ENCODE results near the gene NFKBIL1. TPM values are rescaled to one million over a fixed set of nuclear protein-coding genes. Genes with fewer than 3 reads are reported as not detected.
"Not testable (repeated sequence)": the region's sequence is repeated elsewhere in the genome, so short reads cannot be mapped to it uniquely, and the experiment has no call there.

NFKBIL1 gene
- total RNA-seq (1 to 10 TPM; 5.5 to 6.4 TPM), total RNA-seq (5.7 to 10.3 reads per million in 2 donors)

GRCh38 chr6:31546958-31547726 is at the start of gene NFKBIL1:
NFKBIL1 (plus strand) TSS chr6:31547608; CDS start chr6:31547695, 87 bp downstream.
- ATAC-seq, result peak; percentile 86
- peak within 1 kb of the TSS; percentile 94 for H3K27ac Mint-ChIP-seq
- H3K27me3 Mint-ChIP-seq, result no peaks in the 10 kb centered on the region
- no peaks in the 10 kb centered on the region for H3K36me3 Mint-ChIP-seq (ENCODE audit: low read depth)
- peak within 1 kb of the TSS; percentile 98 for H3K4me3 Mint-ChIP-seq
- peaks cover 29% of the 10 kb centered on the region for H3K4me1 Mint-ChIP-seq
- peak; percentile 70 to 81 (median 75) for DNase-seq
- no peaks in the 10 kb centered on the region for H3K9me3 ChIP-seq (ENCODE audit: control insufficient read depth, low read length, poor library complexity, severe bottlenecking)

- no peak for DNase-seq
- Mint-ChIP-seq H3K36me3 (ENCODE audit: low read depth) (peaks cover 1% of the 10 kb centered on the region), H3K4me1 (peaks cover 66% of the 10 kb centered on the region), H3K27me3 (no peaks in the 10 kb centered on the region), H3K4me3 (peak overlapping the region; percentile 96), H3K27ac (peak overlapping the region; percentile 94)
- no peak for ATAC-seq
- H3K9me3 ChIP-seq (ENCODE audit: control insufficient read depth, low read length, poor library complexity, severe bottlenecking), result no peaks in the 10 kb centered on the region
Measured at GRCh38 chr6:31498748-31499147, 48.7 kb upstream of the NFKBIL1 start.

- H3K27me3 Mint-ChIP-seq; H3K36me3 Mint-ChIP-seq (ENCODE audit: low read depth); DNase-seq; H3K9me3 ChIP-seq (ENCODE audit: control insufficient read depth, low read length, poor library complexity, severe bottlenecking); ATAC-seq: not testable (repeated sequence)
- Mint-ChIP-seq H3K4me3 (peak overlapping the region; percentile 96), H3K4me1 (peaks cover 65% of the 10 kb centered on the region), H3K27ac (peak overlapping the region; percentile 94)
Measured at GRCh38 chr6:31499648-31500047, 47.8 kb upstream of the NFKBIL1 start.

GRCh38 chr6:31502586-31502985 is 44.8 kb upstream of the NFKBIL1 start:
- H3K27me3 Mint-ChIP-seq, result no peaks in the 10 kb centered on the region
- no peak overlapping the region for H3K4me3 Mint-ChIP-seq
- peak overlapping the region; percentile 4 for H3K27ac Mint-ChIP-seq
- peaks cover 4% of the 10 kb centered on the region for H3K36me3 Mint-ChIP-seq (ENCODE audit: low read depth)
- no peak for ATAC-seq
- no peaks in the 10 kb centered on the region for H3K9me3 ChIP-seq (ENCODE audit: control insufficient read depth, low read length, poor library complexity, severe bottlenecking)
- no peak for DNase-seq
- peaks cover 51% of the 10 kb centered on the region for H3K4me1 Mint-ChIP-seq

- not testable (repeated sequence) for DNase-seq; H3K9me3 ChIP-seq (ENCODE audit: control insufficient read depth, low read length, poor library complexity, severe bottlenecking); H3K27me3 Mint-ChIP-seq; H3K36me3 Mint-ChIP-seq (ENCODE audit: low read depth); ATAC-seq; H3K4me3 Mint-ChIP-seq
- Mint-ChIP-seq H3K4me1 (peaks cover 12% of the 10 kb centered on the region), H3K27ac (peak overlapping the region; percentile 81)
Measured at GRCh38 chr6:31509036-31509435, 38.4 kb upstream of the NFKBIL1 start.

- Mint-ChIP-seq H3K4me1 (peaks cover 10% of the 10 kb centered on the region), H3K4me3 (no peak overlapping the region), H3K36me3 (ENCODE audit: low read depth) (peaks cover 6% of the 10 kb centered on the region), H3K27ac (peak overlapping the region; percentile 81), H3K27me3 (no peaks in the 10 kb centered on the region)
- ATAC-seq, result no peak
- H3K9me3 ChIP-seq (ENCODE audit: control insufficient read depth, low read length, poor library complexity, severe bottlenecking), result no peaks in the 10 kb centered on the region
- no peak for DNase-seq
Measured at GRCh38 chr6:31510007-31510406, 37.4 kb upstream of the NFKBIL1 start.

- H3K36me3 Mint-ChIP-seq (ENCODE audit: low read depth), result peaks cover 2% of the 10 kb centered on the region
- no peaks in the 10 kb centered on the region for H3K27me3 Mint-ChIP-seq
- ATAC-seq, result no peak
- DNase-seq, result no peak
- no peaks in the 10 kb centered on the region for H3K9me3 ChIP-seq (ENCODE audit: control insufficient read depth, low read length, poor library complexity, severe bottlenecking)
- H3K4me1 Mint-ChIP-seq, result peaks cover 5% of the 10 kb centered on the region
- no peak overlapping the region for H3K4me3 Mint-ChIP-seq
- no peak overlapping the region for H3K27ac Mint-ChIP-seq
Measured at GRCh38 chr6:31513456-31514165, 33.8 kb upstream of the NFKBIL1 start.

- H3K9me3 ChIP-seq (ENCODE audit: control insufficient read depth, low read length, poor library complexity, severe bottlenecking), result no peaks in the 10 kb centered on the region
- H3K27me3 Mint-ChIP-seq, result no peaks in the 10 kb centered on the region
- no peak overlapping the region for H3K4me3 Mint-ChIP-seq
- peaks cover 3% of the 10 kb centered on the region for H3K4me1 Mint-ChIP-seq
- no peak overlapping the region for H3K27ac Mint-ChIP-seq
- no peak for ATAC-seq
- no peaks in the 10 kb centered on the region for H3K36me3 Mint-ChIP-seq (ENCODE audit: low read depth)
- no peak for DNase-seq
Measured at GRCh38 chr6:31521835-31522234, 25.6 kb upstream of the NFKBIL1 start.

GRCh38 chr6:31525553-31525931 is 21.9 kb upstream of the NFKBIL1 start:
- H3K4me1 Mint-ChIP-seq, result peaks cover 3% of the 10 kb centered on the region

GRCh38 chr6:31525932-31526591 is 21.3 kb upstream of the NFKBIL1 start:
- peaks cover 3% of the 10 kb centered on the region for H3K4me1 Mint-ChIP-seq
- no peak for DNase-seq
- no peak overlapping the region for H3K4me3 Mint-ChIP-seq
- no peaks in the 10 kb centered on the region for H3K27me3 Mint-ChIP-seq
- H3K36me3 Mint-ChIP-seq (ENCODE audit: low read depth), result peaks cover 2% of the 10 kb centered on the region
- no peak overlapping the region for H3K27ac Mint-ChIP-seq
- ATAC-seq, result peak; percentile 19
- H3K9me3 ChIP-seq (ENCODE audit: control insufficient read depth, low read length, poor library complexity, severe bottlenecking), result no peaks in the 10 kb centered on the region

More at GRCh38 chr6:31525553-31525931, 21.9 kb upstream of the NFKBIL1 start:
- peaks cover 2% of the 10 kb centered on the region for H3K36me3 Mint-ChIP-seq (ENCODE audit: low read depth)
- ATAC-seq (no peak), DNase-seq (no peak)
- no peaks in the 10 kb centered on the region for H3K27me3 Mint-ChIP-seq
- H3K27ac Mint-ChIP-seq, result no peak overlapping the region
- no peak overlapping the region for H3K4me3 Mint-ChIP-seq
- no peaks in the 10 kb centered on the region for H3K9me3 ChIP-seq (ENCODE audit: control insufficient read depth, low read length, poor library complexity, severe bottlenecking)

- ATAC-seq, result peak; percentile 28
- no peaks in the 10 kb centered on the region for H3K9me3 ChIP-seq (ENCODE audit: control insufficient read depth, low read length, poor library complexity, severe bottlenecking)
- no peak for DNase-seq
- peaks cover 4% of the 10 kb centered on the region for H3K36me3 Mint-ChIP-seq (ENCODE audit: low read depth)
- H3K4me1 Mint-ChIP-seq, result peaks cover 3% of the 10 kb centered on the region
- peak overlapping the region; percentile 39 for H3K4me3 Mint-ChIP-seq
- H3K27me3 Mint-ChIP-seq, result no peaks in the 10 kb centered on the region
- peak overlapping the region; percentile 39 for H3K27ac Mint-ChIP-seq
Measured at GRCh38 chr6:31528307-31528777, 19.1 kb upstream of the NFKBIL1 start.

GRCh38 chr6:31528821-31529328 is 18.5 kb upstream of the NFKBIL1 start, which contains the start of gene MCCD1:
MCCD1 (plus strand) TSS chr6:31528962; CDS start chr6:31529015, 53 bp downstream.
- H3K4me3 Mint-ChIP-seq, result peak within 1 kb of the TSS; percentile 61
- peaks cover 4% of the 10 kb centered on the region for H3K36me3 Mint-ChIP-seq (ENCODE audit: low read depth)
- peaks cover 3% of the 10 kb centered on the region for H3K4me1 Mint-ChIP-seq
- no peaks in the 10 kb centered on the region for H3K27me3 Mint-ChIP-seq
- H3K9me3 ChIP-seq (ENCODE audit: control insufficient read depth, low read length, poor library complexity, severe bottlenecking), result no peaks in the 10 kb centered on the region
- DNase-seq (no peak), ATAC-seq (peak; percentile 18)
- peak within 1 kb of the TSS; percentile 73 for H3K27ac Mint-ChIP-seq

All from T-helper 17 cell (primary cell).